Cardiac muscle cell (in vitro differentiated cells and primary cell): ENCODE results near the gene TRIM33. TPM values are rescaled to one million over a fixed set of nuclear protein-coding genes. Genes with fewer than 3 reads are reported as not detected.
A peak's percentile ranks its signal among the peaks of the same experiment; 100 is the strongest.

Experiments
- DNase-seq, 2 donors: peaks; one replicate each; pipeline versions ENCODE4 v3.0.0 to v3.0.0-alpha.2; 2010 to 2017; ENCODE audit warnings: low read depth in 1 of 2, low spot score in 1 of 2
- H3K27ac ChIP-seq: fragments of 200-600 bp; sonication (generic); 2 replicates; pipeline ENCODE4 v1.5.1; 2016
- H3K27me3 ChIP-seq: fragments of 200-600 bp; sonication (generic); 2 replicates; pipeline ENCODE4 v1.6.0; 2016; ENCODE audit warnings: control low read depth
- H3K36me3 ChIP-seq: fragments of 200-600 bp; sonication (generic); 2 replicates; pipeline ENCODE4 v1.5.1; 2016; ENCODE audit warnings: control low read depth
- H3K4me1 ChIP-seq: fragments of 200-600 bp; sonication (generic); 2 replicates; pipeline ENCODE4 v1.8.1; 2017; ENCODE audit warnings: low read depth, mild to moderate bottlenecking, mixed run types
- H3K4me3 ChIP-seq: fragments of 200-600 bp; sonication (generic); 2 replicates; pipeline ENCODE4 v1.5.1; 2016; ENCODE audit warnings: mild to moderate bottlenecking
- H3K9me3 ChIP-seq: fragments of 200-600 bp; sonication (generic); 2 replicates; pipeline ENCODE4 v1.5.1; 2017; ENCODE audit warnings: low read depth, mild to moderate bottlenecking, control low read depth
- polyA plus RNA-seq: library from polyadenylated mRNA; unstranded; fragments of >200 nt; fragmentation: Nextera tagmentation; extraction: Ambion mirVana; gene quantifications from 2 replicates; pipeline ENCODE4 v1.2.1, GENCODE V29; 2016
- total RNA-seq: library from RNA; depleted of rRNA; stranded (reverse); fragments of >200 nt; gene quantifications from 2 replicates; pipeline ENCODE4 v1.2.3, GENCODE V29; 2016
- TF ChIP-seq, protein P1 (sequence below): IDR thresholded peaks from 2 replicates; pipeline ENCODE4 v1.5.1; 2012; ENCODE audit warnings: low read depth, mild to moderate bottlenecking, low read length

The TRIM33 gene
- total and polyA plus RNA-seq, 2 experiments from 2014 or later, result 32.2 to 40.8 TPM

- peaks cover 8% of the 10 kb centered on the region for H3K36me3 ChIP-seq
- TF ChIP-seq, protein P1, sequence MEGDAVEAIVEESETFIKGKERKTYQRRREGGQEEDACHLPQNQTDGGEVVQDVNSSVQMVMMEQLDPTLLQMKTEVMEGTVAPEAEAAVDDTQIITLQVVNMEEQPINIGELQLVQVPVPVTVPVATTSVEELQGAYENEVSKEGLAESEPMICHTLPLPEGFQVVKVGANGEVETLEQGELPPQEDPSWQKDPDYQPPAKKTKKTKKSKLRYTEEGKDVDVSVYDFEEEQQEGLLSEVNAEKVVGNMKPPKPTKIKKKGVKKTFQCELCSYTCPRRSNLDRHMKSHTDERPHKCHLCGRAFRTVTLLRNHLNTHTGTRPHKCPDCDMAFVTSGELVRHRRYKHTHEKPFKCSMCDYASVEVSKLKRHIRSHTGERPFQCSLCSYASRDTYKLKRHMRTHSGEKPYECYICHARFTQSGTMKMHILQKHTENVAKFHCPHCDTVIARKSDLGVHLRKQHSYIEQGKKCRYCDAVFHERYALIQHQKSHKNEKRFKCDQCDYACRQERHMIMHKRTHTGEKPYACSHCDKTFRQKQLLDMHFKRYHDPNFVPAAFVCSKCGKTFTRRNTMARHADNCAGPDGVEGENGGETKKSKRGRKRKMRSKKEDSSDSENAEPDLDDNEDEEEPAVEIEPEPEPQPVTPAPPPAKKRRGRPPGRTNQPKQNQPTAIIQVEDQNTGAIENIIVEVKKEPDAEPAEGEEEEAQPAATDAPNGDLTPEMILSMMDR, result no peak
- H3K9me3 ChIP-seq, result no peaks in the 10 kb centered on the region
- H3K4me1 ChIP-seq, result peaks cover 36% of the 10 kb centered on the region
- H3K4me3 ChIP-seq, result peak overlapping the region; percentile 84
- peak; percentile 43 to 61 for DNase-seq
- H3K27ac ChIP-seq, result peak overlapping the region; percentile 93
- no peaks in the 10 kb centered on the region for H3K27me3 ChIP-seq
Observed at GRCh38 chr1:114510274-114511031, 550 bp downstream of the TRIM33 start.

- peaks cover 36% of the 10 kb centered on the region for H3K4me1 ChIP-seq
- H3K27ac ChIP-seq, result peak overlapping the region; percentile 93
- TF ChIP-seq, protein P1, result no peak
- H3K4me3 ChIP-seq, result peak overlapping the region; percentile 84
- H3K9me3 ChIP-seq, result no peaks in the 10 kb centered on the region
- no peaks in the 10 kb centered on the region for H3K27me3 ChIP-seq
- peaks cover 8% of the 10 kb centered on the region for H3K36me3 ChIP-seq
- DNase-seq, result no peak
Observed at GRCh38 chr1:114509596-114510273, 1.3 kb downstream of the TRIM33 start.

GRCh38 chr1:114508386-114508898 lies 2.6 kb downstream of the TRIM33 start:
- Histone ChIP-seq H3K4me1 (peaks cover 36% of the 10 kb centered on the region), H3K9me3 (no peaks in the 10 kb centered on the region), H3K36me3 (peaks cover 8% of the 10 kb centered on the region), H3K27ac (no peak overlapping the region), H3K4me3 (peak overlapping the region; percentile 84), H3K27me3 (no peaks in the 10 kb centered on the region)
- no peak for DNase-seq
- TF ChIP-seq, protein P1, result no peak

- TF ChIP-seq, protein P1, result no peak
Observed at GRCh38 chr1:114507513-114507912, 3.5 kb downstream of the TRIM33 start.

DNA sequence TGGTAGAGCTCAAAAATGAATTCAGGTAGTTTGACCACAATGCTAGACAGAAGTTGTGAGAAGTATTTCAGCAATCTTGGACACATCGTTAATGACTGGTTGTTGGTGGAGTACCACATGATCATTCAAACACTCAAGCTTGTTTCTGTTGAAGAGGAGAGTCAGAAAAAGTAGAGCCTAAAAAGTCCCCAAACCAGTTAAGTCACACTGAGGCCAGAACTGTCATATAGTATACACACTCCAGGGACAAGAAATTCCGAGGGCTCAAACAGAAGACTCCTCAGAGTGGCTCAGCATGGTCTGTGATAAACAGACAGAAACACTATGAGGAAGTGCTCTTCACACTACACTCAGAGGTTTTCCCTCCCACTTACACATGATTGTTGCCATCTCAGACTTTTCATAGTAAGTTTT lies 5.8 kb downstream of the TRIM33 start:
- no peak for DNase-seq
- peaks cover 26% of the 10 kb centered on the region for H3K4me1 ChIP-seq
- H3K36me3 ChIP-seq, result peaks cover 8% of the 10 kb centered on the region
- H3K9me3 ChIP-seq, result no peaks in the 10 kb centered on the region
- no peak overlapping the region for H3K27ac ChIP-seq
- no peaks in the 10 kb centered on the region for H3K27me3 ChIP-seq
- H3K4me3 ChIP-seq, result no peak overlapping the region
- TF ChIP-seq, protein P1, result no peak

More at GRCh38 chr1:114507513-114507912, 3.5 kb downstream of the TRIM33 start:
- Histone ChIP-seq H3K9me3 (no peaks in the 10 kb centered on the region), H3K4me1 (peaks cover 27% of the 10 kb centered on the region), H3K4me3 (peak overlapping the region; percentile 84), H3K36me3 (peaks cover 8% of the 10 kb centered on the region), H3K27ac (no peak overlapping the region), H3K27me3 (no peaks in the 10 kb centered on the region)
- no peak for DNase-seq
